HG03064 (cell line): ENCODE measurements around the gene CHCHD3.
A peak's percentile ranks its signal among the peaks of the same experiment; 100 is the strongest.
"Not testable (repeated sequence)": the region's sequence is repeated elsewhere in the genome, so short reads cannot be mapped to it uniquely, and the experiment has no call there.

ENCODE experiments used
- ATAC-seq: cut with Tn5 transposase; IDR thresholded peaks from one replicate; pipeline ENCODE4 v1.9.1; 2021; ENCODE audit warnings: low read depth; ENCODE audit not compliant: unreplicated experiment

The CHCHD3 gene

DNA sequence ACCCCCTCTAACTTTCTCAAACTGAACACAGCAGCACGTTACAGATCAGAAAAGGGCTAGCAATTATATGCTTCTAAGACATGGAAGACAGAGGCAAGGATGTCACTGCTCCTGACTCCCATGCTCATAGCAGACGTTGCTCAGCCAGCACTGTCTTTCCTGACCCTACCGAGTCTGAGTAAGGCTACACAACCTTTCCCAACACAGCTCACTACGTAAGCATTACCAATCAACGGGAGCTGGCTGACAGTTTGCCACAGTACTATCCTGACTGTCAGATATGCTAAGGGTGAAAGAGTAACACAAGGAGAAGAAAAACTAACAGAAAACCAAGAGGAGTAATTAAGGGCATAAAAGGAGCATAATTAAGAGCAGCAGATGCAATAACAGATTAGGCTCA is 171.2 kb downstream of the CHCHD3 start:
- ATAC-seq: no peak

- ATAC-seq: no peak
Observed at GRCh38 chr7:132907380-132907940, 174.4 kb downstream of the CHCHD3 start.

DNA sequence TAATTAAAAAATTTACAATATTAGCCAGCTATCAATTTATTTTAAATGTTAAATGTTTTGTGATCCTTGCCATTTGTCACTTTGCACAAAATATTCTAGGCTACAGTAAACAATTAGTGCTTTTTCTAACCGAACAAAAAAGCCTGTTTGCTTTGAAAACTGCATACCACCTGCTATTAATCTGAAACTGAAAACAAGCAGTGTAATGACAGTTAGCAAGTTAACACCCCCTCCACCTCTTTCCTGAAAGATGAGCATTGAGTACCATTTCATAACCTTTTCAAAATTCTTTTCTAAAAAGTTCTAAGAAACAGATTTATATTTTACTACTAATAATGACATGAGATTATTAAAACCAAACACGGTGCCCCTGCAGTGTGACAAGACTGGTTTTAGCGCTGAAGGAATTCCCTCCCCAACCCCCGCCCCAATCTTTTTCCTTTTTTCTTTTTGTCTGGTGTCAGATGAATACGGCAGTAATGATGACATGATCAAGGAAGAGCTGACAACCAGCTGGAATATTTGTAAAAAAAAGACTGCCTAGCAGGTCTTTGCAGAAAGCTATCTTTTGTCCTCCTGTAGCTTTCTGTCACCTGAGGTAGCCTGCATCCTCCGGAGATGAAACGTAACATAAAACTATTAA is 175.6 kb downstream of the CHCHD3 start:
- no peak for ATAC-seq

DNA sequence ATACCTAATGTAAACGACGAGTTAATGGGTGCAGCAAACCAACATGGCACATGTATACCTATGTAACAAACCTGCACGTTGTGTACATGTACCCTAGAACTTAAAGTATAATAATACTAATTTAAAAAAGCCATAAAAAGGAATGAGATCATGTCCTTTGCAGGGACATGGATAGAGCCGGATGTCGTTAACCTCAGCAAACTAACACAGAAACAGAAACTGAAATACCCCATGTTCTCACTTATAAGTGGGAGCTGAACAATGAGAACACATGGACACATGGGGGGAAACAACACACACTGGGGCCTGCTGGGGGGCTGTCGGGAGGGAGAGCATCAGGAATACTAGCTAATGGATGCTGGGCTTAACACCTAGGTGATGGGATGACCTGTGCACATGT is 176.8 kb downstream of the CHCHD3 start:
- ATAC-seq: not testable (repeated sequence)

GRCh38 chr7:132904209-132904608 is 177.7 kb downstream of the CHCHD3 start:
- ATAC-seq: no peak

DNA sequence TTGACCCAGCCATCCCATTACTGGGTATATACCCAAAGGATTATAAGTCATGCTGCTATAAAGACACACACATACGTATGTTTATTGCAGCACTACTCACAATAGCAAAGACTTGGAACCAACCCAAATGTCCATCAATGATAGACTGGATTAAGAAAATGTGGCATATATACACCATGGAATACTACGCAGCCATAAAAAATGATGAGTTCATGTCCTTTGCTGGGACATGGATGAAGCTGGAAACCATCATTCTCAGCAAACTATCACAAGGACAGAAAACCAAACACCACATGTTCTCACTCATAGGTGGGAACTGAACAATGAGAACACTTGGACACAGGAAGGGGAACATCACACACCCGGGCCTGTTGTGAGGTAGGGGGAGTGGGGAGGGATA is 179.6 kb downstream of the CHCHD3 start:
- not testable (repeated sequence) for ATAC-seq

DNA sequence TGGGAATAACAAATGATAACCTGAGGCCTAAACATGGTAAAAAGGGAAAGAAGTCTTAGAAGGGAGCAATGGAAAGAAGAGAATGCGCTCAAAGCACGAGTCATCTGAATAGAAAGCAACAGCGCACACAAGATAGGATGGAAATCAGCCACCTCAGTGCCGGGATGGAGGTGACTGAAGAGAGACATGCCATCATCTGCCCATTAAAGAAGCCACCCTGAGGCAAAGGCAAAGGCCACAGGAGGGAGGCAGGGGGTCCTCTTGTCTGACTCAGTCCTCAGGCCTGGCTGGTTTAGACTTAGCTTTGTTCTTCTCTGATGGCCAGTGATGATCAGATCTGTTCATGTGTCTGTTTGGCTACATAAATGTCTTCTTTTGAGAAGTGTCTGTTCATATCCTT is 180.6 kb downstream of the CHCHD3 start:
- ATAC-seq: no peak

DNA sequence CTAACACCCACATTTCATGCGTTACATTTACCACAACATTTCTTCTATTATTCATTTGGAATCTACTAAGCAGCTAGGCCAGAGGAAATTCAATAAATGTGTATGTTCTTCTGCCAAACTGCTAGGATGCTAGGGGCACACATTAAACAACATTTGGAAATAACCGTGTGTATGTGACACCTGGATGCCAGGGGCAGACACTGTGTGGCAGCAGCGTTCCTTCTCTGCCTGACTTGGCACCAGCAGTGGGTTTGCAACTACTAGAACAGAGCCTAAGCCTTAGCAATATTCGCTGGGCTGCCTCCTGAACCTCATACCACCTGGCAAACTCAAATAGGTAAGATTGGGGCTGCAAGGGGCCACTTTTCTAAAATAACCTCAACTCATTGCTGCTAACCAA is 182.1 kb downstream of the CHCHD3 start:
- no peak for ATAC-seq

GRCh38 chr7:132898641-132899175 is 183.2 kb downstream of the CHCHD3 start:
- ATAC-seq: not testable (repeated sequence)

GRCh38 chr7:132897093-132897687 is 184.7 kb downstream of the CHCHD3 start:
- ATAC-seq: no peak

- ATAC-seq: no peak
Observed at GRCh38 chr7:132895231-132895630, 186.7 kb downstream of the CHCHD3 start.

- no peak for ATAC-seq
Observed at GRCh38 chr7:132893560-132893959, 188.3 kb downstream of the CHCHD3 start.

GRCh38 chr7:132892744-132893143 is 189.1 kb downstream of the CHCHD3 start:
- not testable (repeated sequence) for ATAC-seq

- ATAC-seq: no peak
Observed at GRCh38 chr7:132891554-132891953, 190.3 kb downstream of the CHCHD3 start.

DNA sequence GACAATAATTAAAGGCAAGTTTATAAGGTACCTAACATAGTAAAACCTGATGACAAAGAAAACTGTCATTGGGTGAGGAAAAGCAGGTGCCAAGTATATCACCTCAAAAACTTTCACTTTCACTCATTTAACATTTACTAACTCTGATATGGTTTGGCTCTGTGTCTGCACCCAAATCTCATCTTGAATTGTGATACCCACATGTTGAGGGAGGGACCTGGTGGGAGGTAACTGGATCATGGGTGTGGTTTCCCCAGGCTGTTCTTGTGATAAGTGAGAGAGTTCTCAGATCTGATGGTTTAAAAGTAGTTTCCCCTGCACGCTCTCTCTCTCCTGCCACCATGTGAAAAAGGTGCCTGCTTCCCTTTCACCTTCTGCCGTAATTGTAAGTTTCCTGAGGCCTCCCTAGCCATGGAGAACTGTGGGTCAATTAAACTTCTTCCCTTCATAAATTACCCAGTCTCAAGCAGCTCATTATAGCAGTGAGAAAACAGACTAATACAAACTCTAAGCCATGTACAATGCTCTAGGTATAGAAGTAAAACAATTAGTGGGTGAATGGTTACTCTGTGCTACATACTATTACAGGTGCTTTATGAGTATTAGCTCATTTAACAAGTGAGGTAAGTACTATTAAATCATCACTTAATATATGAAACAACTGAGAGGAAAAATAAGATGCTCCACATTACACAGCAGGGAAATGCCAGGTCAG is 199.0 kb downstream of the CHCHD3 start:
- peak; percentile 69 for ATAC-seq

DNA sequence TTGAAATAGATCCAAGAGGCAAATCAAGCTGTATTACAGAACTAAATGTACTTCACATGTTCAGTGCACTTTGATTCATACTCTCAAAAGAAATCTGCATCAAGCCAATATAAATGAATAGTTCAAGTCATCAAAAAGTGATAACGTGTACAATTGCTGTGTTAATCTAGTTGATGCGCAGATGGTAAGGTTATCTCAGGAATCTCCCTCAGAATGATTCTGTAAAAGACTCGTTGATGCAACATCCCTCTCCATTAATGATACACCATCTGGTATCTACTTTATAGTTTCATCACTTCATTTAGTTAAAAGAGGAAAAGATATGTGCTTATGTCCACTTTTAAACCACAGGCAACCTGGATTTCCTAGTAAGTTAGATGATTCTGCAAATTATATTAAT is 200.6 kb downstream of the CHCHD3 start:
- no peak for ATAC-seq

DNA sequence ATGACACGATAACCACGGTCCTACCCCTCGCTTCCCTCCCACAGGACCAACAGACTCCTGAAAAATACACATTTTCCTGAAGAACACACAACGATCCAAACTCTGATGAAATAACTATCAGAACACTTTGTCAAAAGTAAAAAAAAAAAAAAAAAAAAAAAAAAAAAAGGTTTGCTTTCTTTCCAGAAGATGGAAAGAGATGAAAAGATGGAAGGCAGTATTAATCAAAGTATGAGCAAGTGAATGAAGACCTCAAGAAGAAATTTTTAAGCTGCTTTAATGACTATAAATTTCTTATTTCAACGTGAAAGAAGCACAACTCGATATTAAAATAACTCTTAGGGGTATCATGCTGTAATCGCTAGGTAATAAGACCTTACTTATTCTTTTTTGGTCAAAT is 202.3 kb downstream of the CHCHD3 start:
- ATAC-seq: no peak

- no peak for ATAC-seq
Observed at GRCh38 chr7:132878204-132878919, 203.5 kb downstream of the CHCHD3 start.

GRCh38 chr7:132877573-132877972 is 204.3 kb downstream of the CHCHD3 start:
- no peak for ATAC-seq

- no peak for ATAC-seq
Observed at GRCh38 chr7:132876576-132876975, 205.3 kb downstream of the CHCHD3 start.

GRCh38 chr7:132872034-132872433 is 209.9 kb downstream of the CHCHD3 start:
- no peak for ATAC-seq
